TTC549 (cell line): ENCODE measurements around the gene F3.
"Not testable (repeated sequence)": the region's sequence is repeated elsewhere in the genome, so short reads cannot be mapped to it uniquely, and the experiment has no call there.

Experiments
- FAIRE-seq: peaks from 2 replicates; lab custom pipeline; 2012; peaks lifted over from hg19 to GRCh38; lab: Jason Lieb, UNC

F3 gene

GRCh38 chr1:94541246-94542087 lies at the start of gene F3:
Gene F3, minus strand, starts transcription at chr1:94541759. Its CDS starts 123 bp downstream, at chr1:94541636.
- no peak for FAIRE-seq

- FAIRE-seq = no peak
These were observed 48.9 kb upstream of the F3 start for GRCh38 chr1:94590203-94591137.

GRCh38 chr1:94589728-94590127 lies 48.2 kb upstream of the F3 start:
- no peak for FAIRE-seq

GRCh38 chr1:94582565-94582964 lies 41.0 kb upstream of the F3 start:
- FAIRE-seq = no peak

GRCh38 chr1:94580367-94581115 lies 39.0 kb upstream of the F3 start:
- no peak for FAIRE-seq

GRCh38 chr1:94579876-94580294 lies 38.3 kb upstream of the F3 start:
- FAIRE-seq = no peak

- no peak for FAIRE-seq
These were observed 37.3 kb upstream of the F3 start for GRCh38 chr1:94578856-94579255.

- not testable (repeated sequence) for FAIRE-seq
These were observed 32.4 kb upstream of the F3 start for GRCh38 chr1:94573917-94574316.

GRCh38 chr1:94572780-94573179 lies 31.2 kb upstream of the F3 start:
- FAIRE-seq = no peak

- not testable (repeated sequence) for FAIRE-seq
These were observed 29.4 kb upstream of the F3 start for GRCh38 chr1:94570965-94571364.

GRCh38 chr1:94568806-94569205 lies 27.2 kb upstream of the F3 start:
- FAIRE-seq = not testable (repeated sequence)

- not testable (repeated sequence) for FAIRE-seq
These were observed 26.5 kb upstream of the F3 start for GRCh38 chr1:94567975-94568607.

- FAIRE-seq = not testable (repeated sequence)
These were observed 24.9 kb upstream of the F3 start for GRCh38 chr1:94566436-94566835.

- FAIRE-seq = no peak
These were observed 24.3 kb upstream of the F3 start for GRCh38 chr1:94565901-94566300.

- FAIRE-seq = no peak
These were observed 21.1 kb upstream of the F3 start for GRCh38 chr1:94562519-94563260.

- no peak for FAIRE-seq
These were observed 18.8 kb upstream of the F3 start for GRCh38 chr1:94560333-94560732.

- FAIRE-seq = no peak
These were observed 18.4 kb upstream of the F3 start for GRCh38 chr1:94559921-94560320.

- FAIRE-seq = no peak
These were observed 13.5 kb upstream of the F3 start for GRCh38 chr1:94555091-94555490.

- FAIRE-seq = no peak
These were observed 13.0 kb upstream of the F3 start for GRCh38 chr1:94554580-94554979.

GRCh38 chr1:94553931-94554330 lies 12.4 kb upstream of the F3 start:
- no peak for FAIRE-seq

- FAIRE-seq = no peak
These were observed 11.8 kb upstream of the F3 start for GRCh38 chr1:94553323-94553730.
